ENCODE data around the gene GARIN5A. TPM values are rescaled to one million over a fixed set of nuclear protein-coding genes. Genes with fewer than 3 reads are reported as not detected.

Gene GARIN5A
- total RNA-seq, 3 donors from 2014 or later: 0.26 to 0.84 (median 0.66) TPM

DNA sequence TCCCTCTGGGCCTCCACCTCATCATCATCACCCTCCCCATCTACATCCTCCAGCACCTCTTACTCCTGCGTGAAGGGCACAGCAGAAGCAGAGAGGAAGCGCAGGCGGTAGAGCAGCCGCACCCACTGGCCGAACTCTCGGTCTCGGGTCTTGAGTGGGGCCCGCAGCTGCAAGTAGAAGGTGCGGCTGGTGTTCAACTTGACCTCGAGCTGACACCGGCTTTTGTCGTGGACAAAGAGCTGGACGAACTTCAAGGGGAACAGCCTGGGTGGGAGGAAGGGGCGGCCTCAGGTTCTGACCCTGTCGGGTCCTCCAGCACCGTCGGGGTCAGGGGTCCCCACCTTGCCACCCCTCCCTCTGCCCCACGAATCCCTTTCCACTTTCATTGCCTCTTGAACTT, 9.1 kb downstream of the GARIN5A start:
- DNase-seq (no peak), ATAC-seq (no peak)
- Mint-ChIP-seq H3K9me3 (no peaks in the 10 kb centered on the region), H3K36me3 (ENCODE audit: insufficient read depth) (no peaks in the 10 kb centered on the region), H3K4me3 (no peak overlapping the region), H3K27me3 (ENCODE audit: low read depth) (peaks cover 8% of the 10 kb centered on the region), H3K4me1 (ENCODE audit: low read depth) (no peaks in the 10 kb centered on the region)

DNA sequence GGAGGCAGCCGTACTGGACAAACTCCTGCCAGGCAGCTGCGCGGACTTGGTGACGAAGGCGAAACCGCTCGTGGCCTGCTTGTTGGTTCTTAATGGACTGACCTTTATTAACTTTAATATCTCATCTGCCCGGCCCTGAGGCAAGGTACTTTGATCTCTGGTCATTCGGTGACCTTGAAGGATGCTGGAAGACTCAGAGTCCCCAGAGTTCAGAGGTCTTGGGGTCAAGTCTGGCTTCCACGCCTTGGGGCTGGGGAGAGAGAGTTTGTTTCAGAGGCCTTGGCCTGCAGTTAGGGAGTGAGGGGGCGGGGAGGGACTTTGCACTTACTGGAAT, 10.0 kb downstream of the GARIN5A start:
- DNase-seq (no peak), ATAC-seq (no peak)
- no peaks in the 10 kb centered on the region for H3K9me3 Mint-ChIP-seq

GRCh38 chr19:50465986-50466705, 10.5 kb downstream of the GARIN5A start:
- no peak overlapping the region for H3K4me3 Mint-ChIP-seq
- H3K9me3 Mint-ChIP-seq: no peaks in the 10 kb centered on the region
- no peak for DNase-seq
- H3K36me3 Mint-ChIP-seq (ENCODE audit: insufficient read depth): no peaks in the 10 kb centered on the region
- no peaks in the 10 kb centered on the region for H3K4me1 Mint-ChIP-seq (ENCODE audit: low read depth)
- no peak for ATAC-seq
- H3K27me3 Mint-ChIP-seq (ENCODE audit: low read depth): peaks cover 15% of the 10 kb centered on the region

More for the DNA sequence above, 10.0 kb downstream of the GARIN5A start:
- Mint-ChIP-seq H3K4me1 (ENCODE audit: low read depth) (no peaks in the 10 kb centered on the region), H3K27me3 (ENCODE audit: low read depth) (peaks cover 12% of the 10 kb centered on the region), H3K36me3 (ENCODE audit: insufficient read depth) (no peaks in the 10 kb centered on the region), H3K4me3 (no peak overlapping the region)

- Mint-ChIP-seq H3K36me3 (ENCODE audit: insufficient read depth) (no peaks in the 10 kb centered on the region), H3K4me3 (no peak overlapping the region), H3K27me3 (ENCODE audit: low read depth) (peaks cover 22% of the 10 kb centered on the region), H3K4me1 (ENCODE audit: low read depth) (peaks cover 4% of the 10 kb centered on the region), H3K9me3 (no peaks in the 10 kb centered on the region)
- no peak for DNase-seq
- no peak for ATAC-seq
These were observed 11.6 kb downstream of the GARIN5A start for GRCh38 chr19:50465000-50465399.

- DNase-seq (no peak), ATAC-seq (no peak)
- Mint-ChIP-seq H3K4me1 (ENCODE audit: low read depth) (peaks cover 6% of the 10 kb centered on the region), H3K36me3 (ENCODE audit: insufficient read depth) (no peaks in the 10 kb centered on the region), H3K4me3 (no peak overlapping the region), H3K9me3 (no peaks in the 10 kb centered on the region), H3K27me3 (ENCODE audit: low read depth) (peaks cover 25% of the 10 kb centered on the region)
These were observed 12.3 kb downstream of the GARIN5A start for GRCh38 chr19:50464348-50464747.

- peaks cover 6% of the 10 kb centered on the region for H3K4me1 Mint-ChIP-seq (ENCODE audit: low read depth)
- peaks cover 29% of the 10 kb centered on the region for H3K27me3 Mint-ChIP-seq (ENCODE audit: low read depth)
- no peak overlapping the region for H3K4me3 Mint-ChIP-seq
- H3K36me3 Mint-ChIP-seq (ENCODE audit: insufficient read depth): no peaks in the 10 kb centered on the region
- ATAC-seq (no peak), DNase-seq (no peak)
- no peaks in the 10 kb centered on the region for H3K9me3 Mint-ChIP-seq
These were observed 13.7 kb downstream of the GARIN5A start for GRCh38 chr19:50462970-50463369.

DNA sequence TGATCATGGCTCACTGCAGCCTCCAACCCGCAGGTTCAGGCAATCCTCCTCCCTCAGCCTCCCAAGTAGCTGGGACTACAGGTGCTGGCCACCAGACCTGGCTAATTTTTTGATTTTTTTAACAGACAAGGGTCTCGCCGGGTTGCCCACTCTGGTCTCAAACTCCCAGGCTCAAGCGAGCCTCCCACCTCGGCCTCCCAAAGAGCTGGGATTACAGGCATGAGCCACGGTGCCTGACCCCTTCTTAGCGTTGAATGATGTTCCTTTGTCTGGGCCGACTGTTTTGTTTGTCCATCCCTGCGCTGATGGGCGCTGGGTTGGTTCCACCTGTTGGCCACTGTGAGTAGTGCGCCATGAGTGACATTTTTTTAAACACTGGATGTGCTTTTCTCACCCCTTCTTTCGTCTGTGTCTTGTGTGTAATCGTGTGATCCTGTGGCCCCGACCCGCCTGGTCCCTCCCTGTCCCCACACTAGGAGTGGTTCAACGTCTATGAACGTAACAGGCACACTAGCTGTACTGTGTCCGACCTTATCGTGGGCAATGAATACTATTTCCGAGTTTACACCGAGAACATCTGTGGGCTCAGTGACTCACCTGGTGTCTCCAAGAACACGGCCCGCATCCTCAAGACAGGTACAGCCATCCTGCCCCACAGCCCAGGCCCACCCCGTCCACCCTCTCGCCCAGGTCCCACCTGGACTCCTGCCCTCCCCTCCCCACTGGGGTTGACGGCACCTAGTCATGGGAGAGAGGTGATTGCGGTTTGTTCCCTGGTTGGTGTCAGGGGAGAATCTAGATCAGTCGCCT, 15.4 kb downstream of the GARIN5A start:
- peak; percentile 44 for DNase-seq
- Mint-ChIP-seq H3K9me3 (no peaks in the 10 kb centered on the region), H3K4me1 (ENCODE audit: low read depth) (peaks cover 6% of the 10 kb centered on the region), H3K4me3 (no peak overlapping the region), H3K27me3 (ENCODE audit: low read depth) (peaks cover 41% of the 10 kb centered on the region), H3K36me3 (ENCODE audit: insufficient read depth) (no peaks in the 10 kb centered on the region)
- peak; percentile 64 to 65 for ATAC-seq

DNA sequence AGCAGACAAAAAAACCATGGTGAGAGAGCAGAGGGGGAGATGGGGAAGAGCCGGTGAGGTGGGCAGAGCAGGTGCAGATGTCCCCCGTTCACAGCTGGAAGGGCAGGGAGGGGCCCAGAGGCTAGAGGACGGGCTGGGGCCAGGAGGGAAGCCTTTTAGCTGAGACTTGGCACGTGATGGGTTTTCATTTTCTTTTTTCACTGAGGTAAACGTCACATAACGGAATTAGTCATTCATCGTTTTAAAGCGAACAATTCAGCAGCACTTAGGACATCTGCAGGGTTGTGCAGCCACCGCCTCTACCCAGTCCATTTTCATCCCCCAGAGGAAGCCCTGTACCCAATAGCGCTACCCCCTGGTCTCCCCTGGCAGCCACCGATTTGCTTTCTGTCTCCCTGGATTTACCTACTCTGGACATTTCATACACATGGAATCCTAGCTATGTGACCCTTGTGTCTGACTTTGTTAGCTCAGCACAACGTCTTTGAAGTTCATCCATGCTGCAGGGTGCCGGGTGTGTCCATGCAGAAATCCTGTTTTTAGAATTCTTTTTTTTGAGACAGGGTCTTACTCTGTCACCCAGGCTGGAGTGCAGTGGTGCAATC, 16.4 kb downstream of the GARIN5A start:
- peaks cover 6% of the 10 kb centered on the region for H3K4me1 Mint-ChIP-seq (ENCODE audit: low read depth)
- peaks cover 49% of the 10 kb centered on the region for H3K27me3 Mint-ChIP-seq (ENCODE audit: low read depth)
- DNase-seq: no peak
- H3K36me3 Mint-ChIP-seq (ENCODE audit: insufficient read depth): no peaks in the 10 kb centered on the region
- peak overlapping the region; percentile 17 for H3K4me3 Mint-ChIP-seq
- H3K9me3 Mint-ChIP-seq: no peaks in the 10 kb centered on the region
- peak; percentile 70 to 76 for ATAC-seq

GRCh38 chr19:50459638-50460037, 17.0 kb downstream of the GARIN5A start:
- peaks cover 48% of the 10 kb centered on the region for H3K27me3 Mint-ChIP-seq (ENCODE audit: low read depth)
- ATAC-seq (no peak), DNase-seq (no peak)
- peaks cover 6% of the 10 kb centered on the region for H3K4me1 Mint-ChIP-seq (ENCODE audit: low read depth)
- H3K9me3 Mint-ChIP-seq: no peaks in the 10 kb centered on the region
- H3K36me3 Mint-ChIP-seq (ENCODE audit: insufficient read depth): no peaks in the 10 kb centered on the region
- no peak overlapping the region for H3K4me3 Mint-ChIP-seq

DNA sequence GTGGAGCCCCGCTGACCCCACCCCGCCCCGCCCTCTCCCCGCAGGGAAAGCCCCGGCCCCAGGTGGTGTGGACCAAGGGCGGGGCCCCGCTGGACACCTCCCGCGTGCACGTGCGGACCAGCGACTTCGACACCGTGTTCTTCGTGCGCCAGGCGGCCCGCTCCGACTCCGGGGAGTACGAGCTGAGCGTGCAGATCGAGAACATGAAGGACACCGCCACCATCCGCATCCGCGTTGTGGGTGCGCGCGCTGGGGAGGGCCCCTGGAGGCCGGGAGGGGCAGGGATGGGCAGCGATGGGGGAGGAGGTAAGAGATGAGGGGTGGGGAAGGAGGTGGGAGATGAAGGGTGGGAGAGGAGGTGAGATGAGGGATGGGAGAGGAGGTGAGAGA, 17.6 kb downstream of the GARIN5A start:
- ATAC-seq (no peak), DNase-seq (no peak)
- Mint-ChIP-seq H3K4me3 (no peak overlapping the region), H3K36me3 (ENCODE audit: insufficient read depth) (no peaks in the 10 kb centered on the region), H3K9me3 (no peaks in the 10 kb centered on the region), H3K4me1 (ENCODE audit: low read depth) (peaks cover 6% of the 10 kb centered on the region), H3K27me3 (ENCODE audit: low read depth) (peaks cover 48% of the 10 kb centered on the region)

- ATAC-seq (no peak), DNase-seq (no peak)
- H3K27me3 Mint-ChIP-seq (ENCODE audit: low read depth): peaks cover 47% of the 10 kb centered on the region
- peaks cover 6% of the 10 kb centered on the region for H3K4me1 Mint-ChIP-seq (ENCODE audit: low read depth)
- no peak overlapping the region for H3K4me3 Mint-ChIP-seq
- H3K9me3 Mint-ChIP-seq: no peaks in the 10 kb centered on the region
- no peaks in the 10 kb centered on the region for H3K36me3 Mint-ChIP-seq (ENCODE audit: insufficient read depth)
These were observed 18.1 kb downstream of the GARIN5A start for GRCh38 chr19:50458396-50459066.

- no peaks in the 10 kb centered on the region for H3K36me3 Mint-ChIP-seq (ENCODE audit: insufficient read depth)
- ATAC-seq (no peak), DNase-seq (no peak)
- H3K4me1 Mint-ChIP-seq (ENCODE audit: low read depth): peaks cover 6% of the 10 kb centered on the region
- peaks cover 43% of the 10 kb centered on the region for H3K27me3 Mint-ChIP-seq (ENCODE audit: low read depth)
- H3K9me3 Mint-ChIP-seq: no peaks in the 10 kb centered on the region
- no peak overlapping the region for H3K4me3 Mint-ChIP-seq
These were observed 19.3 kb downstream of the GARIN5A start for GRCh38 chr19:50457300-50457699.

GRCh38 chr19:50455992-50456391, 20.7 kb downstream of the GARIN5A start:
- H3K4me3 Mint-ChIP-seq: no peak overlapping the region
- DNase-seq: no peak
- peaks cover 38% of the 10 kb centered on the region for H3K27me3 Mint-ChIP-seq (ENCODE audit: low read depth)
- H3K4me1 Mint-ChIP-seq (ENCODE audit: low read depth): peaks cover 6% of the 10 kb centered on the region
- no peaks in the 10 kb centered on the region for H3K9me3 Mint-ChIP-seq
- ATAC-seq: no peak
- H3K36me3 Mint-ChIP-seq (ENCODE audit: insufficient read depth): no peaks in the 10 kb centered on the region

DNA sequence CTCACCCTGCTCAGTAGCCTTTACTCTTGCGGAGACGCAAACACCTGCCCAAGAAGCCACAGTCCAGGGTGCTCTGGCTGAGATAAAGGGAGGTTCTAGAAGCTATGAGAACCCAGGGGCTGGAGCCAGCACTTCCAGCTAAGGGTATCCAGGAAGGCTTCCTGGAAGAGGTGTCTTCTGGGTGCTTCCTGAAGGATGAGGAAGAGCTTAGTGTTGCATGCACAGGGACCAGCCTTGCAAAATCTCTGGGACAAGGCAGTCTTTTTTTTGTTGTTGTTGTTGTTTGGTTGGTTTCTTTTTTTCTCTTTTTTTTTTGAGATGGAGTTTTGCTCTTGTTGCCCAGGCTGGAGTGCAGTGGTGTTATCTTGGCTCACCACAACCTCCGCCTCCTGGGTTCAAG, 23.4 kb downstream of the GARIN5A start:
- Mint-ChIP-seq H3K27me3 (ENCODE audit: low read depth) (peaks cover 32% of the 10 kb centered on the region), H3K9me3 (no peaks in the 10 kb centered on the region), H3K36me3 (ENCODE audit: insufficient read depth) (no peaks in the 10 kb centered on the region), H3K4me1 (ENCODE audit: low read depth) (peaks cover 5% of the 10 kb centered on the region), H3K4me3 (no peak overlapping the region)
- no peak for ATAC-seq
- DNase-seq: no peak

Data from activated T-cell treated with anti-CD3 and anti-CD28 coated beads, Interleukin-2, amount 50 U/mL, for 4 hours (primary cell).